HEK293T (cell line): ENCODE results near the gene RIMOC1.
"Not testable (repeated sequence)": the region's sequence is repeated elsewhere in the genome, so short reads cannot be mapped to it uniquely, and the experiment has no call there.

Experiments used
- CTCF ChIA-PET: fragments of 350-600 bp; formaldehyde crosslinking; extraction: SDS; loops from one replicate; lab custom pipeline; 2021; ENCODE audit warnings: antibody characterized with exemption, inconsistent platforms; lab: Yijun Ruan, JAX
- POLR2A ChIA-PET: fragments of 350-600 bp; formaldehyde crosslinking; extraction: SDS; loops from one replicate; lab custom pipeline; 2020; ENCODE audit warnings: antibody characterized with exemption, inconsistent platforms; lab: Yijun Ruan, JAX
- DNase-seq: peaks from one replicate; pipeline ENCODE4 v3.0.0; 2012; ENCODE audit warnings: mixed read lengths; ENCODE audit errors: extremely low spot score
- ARNT ChIP-seq: fragments of 450-650 bp; IDR thresholded peaks from 2 replicates; pipeline ENCODE4 v1.6.1; 2017; ENCODE audit warnings: mild to moderate bottlenecking
- BHLHE40 ChIP-seq: fragments of 450-650 bp; IDR thresholded peaks from 2 replicates; pipeline ENCODE4 v1.6.1; 2016; ENCODE audit warnings: mild to moderate bottlenecking, moderate library complexity, borderline replicate concordance
- CTBP1 ChIP-seq: fragments of 450-650 bp; IDR thresholded peaks from 2 replicates; pipeline ENCODE4 v1.6.1; 2016; ENCODE audit warnings: borderline replicate concordance
- ELF4 ChIP-seq: fragments of 450-650 bp; IDR thresholded peaks from 2 replicates; pipeline ENCODE4 v1.6.1; 2017; ENCODE audit warnings: antibody characterized with exemption
- FOXA1 ChIP-seq: fragments of 450-650 bp; IDR thresholded peaks from 2 replicates; pipeline ENCODE4 v1.6.1; 2016; ENCODE audit warnings: mild to moderate bottlenecking
- FOXK2 ChIP-seq: fragments of 450-650 bp; IDR thresholded peaks from 2 replicates; pipeline ENCODE4 v1.6.1; 2016; ENCODE audit warnings: mild to moderate bottlenecking
- FOXM1 ChIP-seq: fragments of 450-650 bp; IDR thresholded peaks from 2 replicates; pipeline ENCODE4 v1.6.1; 2017; ENCODE audit warnings: mild to moderate bottlenecking, borderline replicate concordance
- HDGF ChIP-seq: fragments of 450-650 bp; IDR thresholded peaks from 2 replicates; pipeline ENCODE4 v1.6.1; 2017; ENCODE audit warnings: antibody characterized with exemption, borderline replicate concordance
- L3MBTL2 ChIP-seq: fragments of 450-650 bp; conservative IDR thresholded peaks from 2 replicates; pipeline ENCODE4 v1.6.1; 2016; ENCODE audit warnings: mild to moderate bottlenecking
- LEF1 ChIP-seq: fragments of 450-650 bp; IDR thresholded peaks from 2 replicates; pipeline ENCODE4 v1.6.1; 2017; ENCODE audit warnings: mild to moderate bottlenecking, borderline replicate concordance
- NFRKB ChIP-seq: fragments of 450-650 bp; IDR thresholded peaks from 2 replicates; pipeline ENCODE4 v1.6.1; 2016; ENCODE audit warnings: mild to moderate bottlenecking, moderate library complexity
- SP1 ChIP-seq: fragments of 450-650 bp; IDR thresholded peaks from 2 replicates; pipeline ENCODE4 v1.6.1; 2017
- SUZ12 ChIP-seq: fragments of 450-650 bp; IDR thresholded peaks from 2 replicates; pipeline ENCODE4 v1.6.1; 2016; ENCODE audit warnings: mild to moderate bottlenecking
- TARDBP ChIP-seq: fragments of 450-650 bp; IDR thresholded peaks from 2 replicates; pipeline ENCODE4 v1.6.1; 2016
- ZNF384 ChIP-seq: fragments of 450-650 bp; IDR thresholded peaks from 2 replicates; pipeline ENCODE4 v1.6.1; 2016
- TF ChIP-seq, protein P1 (sequence below): fragments of 450-650 bp; IDR thresholded peaks from 2 replicates; pipeline ENCODE4 v1.6.1; 2016

Gene RIMOC1

DNA sequence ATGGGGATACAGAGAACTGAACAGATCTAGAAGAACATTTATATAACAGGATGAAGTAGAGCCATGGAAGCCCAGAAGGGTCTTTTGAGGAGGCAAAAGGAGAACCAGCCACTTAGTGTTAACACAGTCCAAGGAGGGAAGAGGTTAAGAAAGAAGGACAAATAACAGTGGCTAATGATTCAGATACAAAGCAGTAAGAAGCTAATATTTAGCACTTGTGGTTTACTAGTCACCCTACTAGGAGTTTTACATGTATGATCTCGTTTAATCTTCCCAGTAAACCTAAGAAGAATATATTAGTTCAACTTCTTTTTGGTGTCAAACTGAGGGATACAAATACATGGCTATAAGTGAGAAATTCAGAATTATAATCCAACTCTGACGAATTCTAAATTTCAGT lies 28.6 kb downstream of the RIMOC1 start:
- POLR2A ChIA-PET: no interaction called here
- DNase-seq: no peak
- CTCF ChIA-PET: no interaction called here
- TF ChIP-seq HDGF (no peak), CTBP1 (no peak), FOXM1 (no peak)

DNA sequence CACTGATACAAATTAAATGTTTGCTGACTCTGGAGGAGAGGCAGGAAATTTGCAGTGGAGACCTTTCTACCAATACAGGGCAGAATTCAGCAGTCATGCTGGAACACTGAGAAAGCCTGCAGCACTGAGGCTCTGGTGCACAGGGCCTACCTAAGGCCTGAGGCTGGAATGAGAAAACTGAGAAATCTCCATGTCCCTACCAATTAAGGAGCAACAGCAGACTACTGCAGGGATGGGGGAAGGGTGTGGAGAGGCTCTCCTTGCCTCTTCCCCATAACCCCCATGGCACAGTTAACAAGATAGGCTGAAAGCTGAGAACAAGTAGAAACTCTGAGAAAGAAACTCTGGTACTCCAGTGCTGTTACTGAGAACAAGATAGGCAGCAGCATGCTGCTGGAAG lies 31.4 kb downstream of the RIMOC1 start:
- DNase-seq: no peak
- CTCF ChIA-PET: no interaction called here
- no peak for TF ChIP-seq FOXM1
- no peak for TF ChIP-seq LEF1
- TF ChIP-seq FOXA1: no peak
- TF ChIP-seq CTBP1: no peak
- TF ChIP-seq, protein P1, sequence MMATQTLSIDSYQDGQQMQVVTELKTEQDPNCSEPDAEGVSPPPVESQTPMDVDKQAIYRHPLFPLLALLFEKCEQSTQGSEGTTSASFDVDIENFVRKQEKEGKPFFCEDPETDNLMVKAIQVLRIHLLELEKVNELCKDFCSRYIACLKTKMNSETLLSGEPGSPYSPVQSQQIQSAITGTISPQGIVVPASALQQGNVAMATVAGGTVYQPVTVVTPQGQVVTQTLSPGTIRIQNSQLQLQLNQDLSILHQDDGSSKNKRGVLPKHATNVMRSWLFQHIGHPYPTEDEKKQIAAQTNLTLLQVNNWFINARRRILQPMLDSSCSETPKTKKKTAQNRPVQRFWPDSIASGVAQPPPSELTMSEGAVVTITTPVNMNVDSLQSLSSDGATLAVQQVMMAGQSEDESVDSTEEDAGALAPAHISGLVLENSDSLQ: no peak
- no peak for TF ChIP-seq SP1
- no peak for TF ChIP-seq ZNF384
- TF ChIP-seq HDGF: no peak
- TF ChIP-seq ELF4: no peak
- TF ChIP-seq TARDBP: no peak
- no peak for TF ChIP-seq ARNT
- no peak for TF ChIP-seq BHLHE40
- TF ChIP-seq NFRKB: no peak
- no peak for TF ChIP-seq L3MBTL2
- POLR2A ChIA-PET: no interaction called here

DNA sequence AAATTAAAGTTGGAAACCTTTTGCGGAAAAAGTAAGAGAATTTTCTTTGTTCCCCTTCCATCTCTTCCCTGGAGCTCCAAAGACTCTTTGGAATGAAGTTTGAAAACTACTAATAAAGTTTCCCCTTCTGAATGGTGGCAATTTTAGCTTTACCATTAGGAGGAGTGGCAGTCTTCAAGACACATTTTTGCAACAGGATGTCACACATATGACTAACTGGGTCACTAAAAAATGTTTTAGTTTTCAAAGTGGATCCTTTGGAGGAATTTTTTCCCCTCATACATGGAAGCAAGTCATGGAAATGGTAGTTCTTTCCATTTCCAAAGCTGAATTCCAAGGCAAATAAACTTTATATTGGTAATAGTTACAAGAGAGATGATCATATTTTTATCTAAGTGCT lies 36.5 kb downstream of the RIMOC1 start:
- TF ChIP-seq, protein P1: no peak
- TF ChIP-seq ELF4: no peak
- no peak for TF ChIP-seq FOXA1
- TF ChIP-seq LEF1: no peak
- TF ChIP-seq SUZ12: no peak
- no peak for TF ChIP-seq L3MBTL2
- no peak for TF ChIP-seq CTBP1
- TF ChIP-seq HDGF: no peak
- TF ChIP-seq FOXM1: no peak
- TF ChIP-seq SP1: no peak
- no peak for TF ChIP-seq TARDBP
- no peak for TF ChIP-seq BHLHE40
- no peak for TF ChIP-seq ARNT
- TF ChIP-seq ZNF384: no peak
- no peak for TF ChIP-seq FOXK2
- no peak for TF ChIP-seq NFRKB
- ChIA-PET CTCF (no interaction called here), POLR2A (interaction anchor here (1.8 kb wide), 1 partner anchor 15 kb away, joined by 6 read pairs; the partner anchor contains the start of gene FBXO4)
- DNase-seq: no peak

DNA sequence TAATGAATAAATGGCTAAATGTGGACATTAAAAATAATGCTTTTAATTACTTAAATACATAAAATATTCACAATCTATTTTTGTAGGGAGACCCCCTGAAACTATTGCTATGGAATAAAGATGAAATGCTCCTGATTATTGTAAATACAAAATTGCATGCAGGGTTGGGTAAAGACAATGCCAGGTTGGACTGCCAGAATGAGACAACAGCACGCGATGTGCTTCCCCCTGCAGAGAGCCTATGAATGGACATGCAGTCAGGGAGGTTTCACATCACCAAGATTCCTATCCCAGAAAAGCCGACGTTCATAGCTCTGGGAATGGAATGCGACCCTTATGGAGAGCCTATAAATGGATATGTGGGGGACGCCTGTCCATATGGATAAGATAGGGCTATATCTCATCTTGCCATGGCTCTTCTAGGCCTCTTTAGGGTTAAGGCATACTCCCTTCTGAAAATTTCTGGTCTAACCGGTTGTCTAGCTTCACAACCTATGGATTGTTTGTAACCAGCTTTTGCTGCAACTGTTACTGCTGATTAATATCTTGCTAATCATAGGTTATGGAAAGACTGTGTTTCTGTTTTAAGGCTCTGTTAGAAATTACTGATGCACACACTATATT lies 41.3 kb downstream of the RIMOC1 start:
- CTCF ChIA-PET, DNase-seq, POLR2A ChIA-PET: not testable (repeated sequence)

DNA sequence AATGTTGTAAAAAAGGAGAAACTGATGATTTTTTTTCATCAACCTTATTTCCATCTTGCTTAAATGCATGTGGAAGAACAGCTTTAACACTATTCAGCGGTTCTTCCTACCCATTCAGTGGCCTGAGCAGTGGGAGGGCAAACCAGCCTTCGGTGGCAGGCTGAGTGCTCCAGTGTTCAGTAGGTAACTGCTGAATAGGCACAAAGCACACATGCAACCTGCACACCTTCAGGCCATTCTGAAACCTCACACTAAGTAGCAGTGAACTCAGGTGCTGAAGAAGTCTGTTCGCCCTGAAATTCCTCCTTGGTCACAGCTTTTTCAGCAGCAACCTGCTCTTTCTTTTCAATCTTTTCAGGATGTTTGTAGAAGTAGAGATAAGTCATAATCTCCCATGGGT lies 47.1 kb downstream of the RIMOC1 start:
- no peak for DNase-seq
- CTCF ChIA-PET: no interaction called here
- POLR2A ChIA-PET: no interaction called here
- TF ChIP-seq NFRKB (no peak), SUZ12 (no peak), ZNF384 (no peak), FOXM1 (no peak), BHLHE40 (no peak), SP1 (no peak), LEF1 (no peak), FOXA1 (no peak), ELF4 (no peak), L3MBTL2 (no peak), FOXK2 (no peak), TARDBP (no peak), CTBP1 (no peak), HDGF (no peak), ARNT (no peak)
- TF ChIP-seq, protein P1: no peak
